Ramos (cell line): ENCODE data around the gene ALPK1.
"Not testable (repeated sequence)": the region's sequence is repeated elsewhere in the genome, so short reads cannot be mapped to it uniquely, and the experiment has no call there.

ENCODE experiments used
- in situ Hi-C: fragments of 300-500 bp; cut with MboI; formaldehyde crosslinking; loops from one replicate; pipeline ENCODE4 v1.14.3; 2022; ENCODE audit warnings: low sequenced_read_pairs; ENCODE audit not compliant: unreplicated experiment

ALPK1 gene

DNA sequence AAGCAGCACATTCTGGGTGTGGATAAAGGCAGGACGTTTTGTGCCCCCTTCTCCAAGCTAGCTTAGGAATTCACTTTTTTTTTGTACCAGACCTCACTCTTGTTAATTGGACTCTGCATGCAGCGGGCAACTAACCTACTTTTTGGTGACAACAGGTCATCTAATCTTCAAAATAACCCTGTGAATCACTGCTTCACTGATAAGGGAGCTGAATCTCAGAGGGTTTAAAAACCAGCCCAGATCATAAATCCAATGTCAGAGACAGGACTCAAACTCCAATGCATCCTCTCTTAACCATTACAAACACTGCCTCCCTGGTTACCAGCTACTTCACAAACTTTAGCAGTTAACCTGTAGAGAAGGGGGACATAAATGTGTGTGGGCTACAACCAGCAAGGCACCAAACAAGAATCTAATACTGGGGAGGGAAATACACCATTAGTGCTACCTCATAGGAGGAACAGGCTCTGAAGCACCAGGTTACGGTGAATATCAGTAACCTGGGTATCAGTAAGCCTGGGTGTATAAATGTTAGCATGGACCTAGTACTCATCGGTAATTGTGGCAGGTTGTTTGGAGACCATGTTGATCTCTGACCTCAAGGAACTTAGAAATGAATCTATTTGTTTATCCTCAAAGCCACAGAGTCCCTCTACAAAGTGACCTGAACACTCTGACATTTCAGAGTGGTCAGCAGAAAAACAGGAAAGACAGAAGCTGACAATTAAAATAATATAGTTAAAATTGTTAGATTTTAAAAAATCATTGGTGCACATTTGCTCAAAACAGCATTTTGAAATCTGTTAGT is 14.1 kb upstream of the ALPK1 start:
- in situ Hi-C loops, result loop anchor here (25.0 kb wide), 1 partner anchor 1279 kb away; no protein-coding TSS in a partner anchor

DNA sequence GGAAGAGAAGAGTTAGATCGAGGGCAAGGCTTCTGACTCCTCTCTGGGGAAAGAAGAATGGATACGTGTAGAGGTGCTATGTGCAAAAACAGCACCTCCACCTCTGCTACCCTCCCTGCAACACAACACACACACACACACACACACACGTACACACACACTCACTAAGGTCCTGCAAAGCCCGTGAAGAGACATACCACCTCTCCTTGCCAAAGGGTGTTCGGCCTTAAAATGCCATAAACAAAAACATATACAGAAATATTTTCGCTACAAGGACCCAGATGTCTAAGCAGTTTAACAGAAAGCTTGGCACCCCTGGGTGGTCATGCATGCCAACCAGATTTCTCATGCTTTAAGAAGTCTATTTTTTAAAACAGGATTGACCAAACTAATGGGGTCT is 13.0 kb upstream of the ALPK1 start:
- in situ Hi-C loops, result loop anchor here (25.0 kb wide), 1 partner anchor 1278 kb away; no protein-coding TSS in a partner anchor

DNA sequence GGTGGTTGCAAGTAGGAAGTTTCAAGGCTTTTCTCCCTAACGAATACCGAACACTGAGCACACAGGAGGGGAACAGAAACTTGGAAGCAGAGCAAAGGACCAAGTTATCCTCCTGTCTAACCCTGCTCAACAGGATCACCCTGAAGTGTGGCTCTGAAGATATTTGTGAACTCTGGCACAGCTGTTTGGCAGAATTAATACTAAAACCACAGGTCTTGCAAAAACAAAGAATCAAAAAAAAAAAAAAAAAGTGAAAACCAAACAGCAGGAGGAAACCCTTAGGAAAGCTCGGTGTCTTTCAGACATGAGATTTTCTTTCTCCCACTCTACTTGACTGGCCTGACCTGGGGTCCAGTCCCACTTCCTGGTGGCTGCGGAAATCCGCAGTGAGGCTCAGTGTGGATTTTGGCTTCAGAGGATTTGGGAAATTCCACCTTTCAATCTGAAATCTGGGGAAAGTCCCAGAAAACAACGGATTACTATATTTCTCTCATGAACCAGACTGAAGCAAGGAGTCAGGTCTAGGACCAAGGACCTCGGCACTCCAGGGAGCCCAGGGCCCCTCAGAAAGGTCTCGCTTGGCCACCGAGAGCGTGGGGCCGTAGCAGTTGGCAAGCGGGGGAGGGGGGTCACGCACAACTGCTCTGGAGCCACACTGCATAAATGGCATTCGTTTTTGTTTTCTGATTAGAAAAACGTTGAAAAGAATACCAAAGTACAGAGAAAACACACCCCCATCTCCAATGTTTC is 12.3 kb upstream of the ALPK1 start:
- in situ Hi-C loops, result loop anchor here (25.0 kb wide), 1 partner anchor 1277 kb away; no protein-coding TSS in a partner anchor

DNA sequence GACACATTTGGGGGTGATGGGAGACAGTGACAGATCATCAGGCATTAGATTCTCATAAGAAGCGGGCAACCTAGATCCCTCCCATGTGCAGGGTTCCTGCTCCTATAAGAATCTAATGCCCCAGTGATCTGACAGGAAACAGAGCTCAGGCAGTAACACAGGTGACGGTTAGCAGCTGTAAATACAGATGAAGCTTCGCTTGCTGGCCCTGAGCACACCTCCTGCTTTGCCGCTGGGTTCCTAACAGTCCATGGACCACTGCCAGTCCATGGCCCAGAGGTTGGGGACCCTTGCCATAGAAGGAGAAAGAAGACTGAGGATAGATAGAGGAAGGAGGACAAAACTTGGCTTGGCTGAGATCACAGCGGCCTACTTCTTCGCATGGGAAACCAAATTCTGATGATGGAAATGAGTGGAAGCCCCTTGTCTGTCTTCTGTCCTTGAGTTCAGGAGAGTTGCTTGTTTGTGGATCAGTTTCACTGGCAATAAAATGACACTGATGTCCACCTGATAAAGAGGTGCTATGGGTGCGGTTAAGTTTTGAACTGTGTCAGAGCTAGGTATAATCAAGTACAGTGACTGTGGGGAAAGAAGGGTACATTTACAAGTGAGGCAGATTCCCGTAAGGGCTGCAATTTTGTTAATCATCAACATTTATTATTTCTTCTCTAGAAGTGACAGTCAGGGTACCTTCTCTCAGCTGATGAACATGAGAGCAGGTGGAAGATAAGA is 9.7 kb upstream of the ALPK1 start:
- in situ Hi-C loops, result loop anchor here (25.0 kb wide), 1 partner anchor 1275 kb away; no protein-coding TSS in a partner anchor

DNA sequence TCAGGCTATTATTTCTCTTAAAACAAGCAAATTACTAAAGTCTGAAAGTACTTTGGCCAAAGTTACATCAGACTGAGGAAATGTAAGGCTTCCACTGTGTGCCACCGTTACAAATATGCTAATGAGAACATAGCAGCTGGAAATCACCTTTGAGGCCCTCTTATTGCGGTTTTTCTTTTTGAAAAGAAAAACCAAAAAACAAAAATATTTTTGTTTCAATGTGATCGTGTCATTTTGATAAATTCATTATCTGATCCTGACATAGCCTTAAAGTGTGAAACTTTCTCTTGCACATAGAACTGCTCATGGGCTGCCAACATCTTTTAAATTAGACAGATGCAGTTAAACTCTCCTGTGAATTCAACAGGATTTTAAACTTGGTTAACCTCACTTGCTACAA is 8.7 kb upstream of the ALPK1 start:
- in situ Hi-C loops, result loop anchor here (25.0 kb wide), 1 partner anchor 1274 kb away; no protein-coding TSS in a partner anchor

DNA sequence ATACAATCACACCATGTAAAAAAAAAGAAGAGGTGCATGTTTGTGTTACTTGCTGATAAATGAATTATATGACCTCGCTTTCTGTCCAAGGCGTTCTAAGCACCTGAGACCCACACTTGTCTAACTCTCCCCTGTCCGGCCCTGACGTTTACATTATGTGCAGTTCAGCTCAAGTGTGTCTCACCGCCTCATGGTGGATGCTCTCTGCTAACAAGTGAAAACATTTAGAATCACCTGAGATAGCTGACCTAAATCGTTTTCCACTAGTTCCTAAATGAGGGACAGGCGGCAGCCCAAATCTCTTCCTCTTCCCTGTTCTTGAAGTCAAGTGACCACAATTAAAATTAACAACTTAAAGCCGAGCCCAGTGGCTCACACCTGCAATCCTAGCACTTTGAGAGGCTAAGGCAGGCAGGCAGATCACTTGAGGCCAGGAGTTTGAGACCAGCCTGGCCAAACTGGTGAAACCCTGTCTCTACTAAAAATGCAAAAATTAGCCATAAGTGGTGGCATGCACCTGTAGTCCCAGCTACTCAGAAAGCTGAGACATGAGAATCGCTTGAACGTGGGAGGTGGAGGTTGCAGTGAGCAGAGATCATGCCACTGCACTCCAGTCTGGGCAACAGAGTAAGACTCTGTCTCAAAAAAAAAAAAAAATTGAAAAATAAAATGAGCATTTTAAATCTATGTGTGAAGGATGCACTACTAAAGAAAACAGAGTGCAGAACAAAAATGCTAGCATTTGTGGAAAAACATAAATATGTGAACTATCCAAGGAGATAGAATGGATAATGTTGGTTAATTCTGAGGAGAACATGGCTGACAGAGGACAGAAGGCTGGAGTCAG is 7.5 kb upstream of the ALPK1 start:
- in situ Hi-C loops, result loop anchor here (25.0 kb wide), 1 partner anchor 1273 kb away; no protein-coding TSS in a partner anchor

DNA sequence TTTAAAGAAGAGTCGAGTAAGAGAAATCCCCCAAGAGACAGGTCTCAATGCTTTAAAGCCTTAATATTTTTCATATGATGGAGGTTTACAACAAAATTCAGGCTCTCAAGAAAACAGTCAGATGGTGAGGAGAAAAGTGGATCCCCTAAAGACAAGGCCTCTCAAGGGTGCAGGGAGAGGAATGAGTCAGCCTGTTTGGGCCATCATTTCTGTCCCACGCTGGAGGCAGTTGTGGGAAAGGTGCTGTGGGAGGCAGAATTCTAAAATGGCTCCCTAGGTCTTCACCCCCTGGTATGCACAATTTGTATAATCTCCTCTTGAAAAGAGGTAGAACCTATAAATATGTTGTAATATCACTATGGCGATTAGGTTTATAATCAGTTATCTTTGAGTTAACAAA is 6.8 kb upstream of the ALPK1 start:
- in situ Hi-C loops, result loop anchor here (25.0 kb wide), 1 partner anchor 1272 kb away; no protein-coding TSS in a partner anchor

DNA sequence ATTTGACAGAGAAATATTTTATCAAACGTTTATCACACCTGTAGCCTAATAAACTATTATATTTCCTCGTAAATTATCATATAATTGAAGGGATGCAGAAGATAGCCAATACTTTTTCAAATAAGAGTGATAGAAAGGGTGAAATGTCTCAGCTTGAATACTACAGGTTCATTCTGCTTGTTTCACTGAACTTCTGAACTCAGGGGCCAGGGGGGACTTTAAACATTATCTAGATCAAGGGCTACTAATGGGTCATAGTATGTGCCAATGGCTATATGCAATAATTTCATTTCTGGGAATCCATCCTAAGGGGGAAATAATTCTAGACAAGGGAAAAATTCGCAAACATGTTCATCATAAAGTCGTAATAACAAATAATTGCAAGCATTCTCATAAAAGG is 2.6 kb downstream of the ALPK1 start:
- in situ Hi-C loops, result loop anchor here (25.0 kb wide), 1 partner anchor 1263 kb away; no protein-coding TSS in a partner anchor

DNA sequence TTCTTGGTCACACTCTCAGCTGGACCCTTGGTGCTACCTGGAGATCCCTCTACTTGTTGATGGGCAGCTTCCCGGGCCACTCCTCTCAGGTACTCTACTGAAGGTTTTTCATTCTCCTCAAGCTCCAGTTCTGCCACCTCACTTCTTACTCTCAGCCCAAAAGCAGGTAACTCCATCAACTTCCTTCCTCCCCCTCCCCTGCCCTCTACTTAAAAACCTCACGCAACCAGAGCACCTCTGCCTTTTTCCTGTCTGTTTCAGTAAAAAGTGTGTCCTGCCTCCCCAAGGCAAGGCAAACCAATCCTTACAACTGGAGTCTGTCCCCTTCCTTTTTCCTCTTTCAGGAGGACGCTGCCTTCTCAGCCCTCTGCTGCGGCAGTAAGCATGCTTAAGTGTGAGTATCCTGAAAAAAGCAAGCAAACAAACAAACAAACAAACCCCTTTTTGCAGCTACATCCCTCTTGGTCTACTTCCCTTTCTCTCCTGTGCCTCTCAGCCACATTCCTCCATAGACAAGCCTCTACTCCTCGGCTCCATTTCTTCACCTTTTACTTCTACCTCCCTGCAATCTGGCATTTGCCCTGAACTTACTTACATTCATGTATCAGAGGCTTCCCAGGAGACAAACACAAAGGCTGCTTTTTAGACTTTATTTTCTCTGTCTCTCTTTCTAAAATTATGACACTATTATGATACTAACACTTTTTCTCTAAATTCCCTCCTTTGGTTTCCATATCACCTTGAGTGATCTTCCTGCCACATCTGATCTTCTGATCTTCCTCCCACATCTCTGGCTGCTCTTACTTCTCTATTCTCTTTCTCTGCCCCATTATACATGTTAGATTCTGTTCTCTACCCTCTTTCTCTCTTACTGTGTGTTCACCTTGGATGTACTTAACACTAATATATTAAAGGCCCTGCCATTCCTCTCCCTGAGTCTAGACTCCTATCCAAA is 5.4 kb downstream of the ALPK1 start:
- in situ Hi-C loops, result no loop called here

DNA sequence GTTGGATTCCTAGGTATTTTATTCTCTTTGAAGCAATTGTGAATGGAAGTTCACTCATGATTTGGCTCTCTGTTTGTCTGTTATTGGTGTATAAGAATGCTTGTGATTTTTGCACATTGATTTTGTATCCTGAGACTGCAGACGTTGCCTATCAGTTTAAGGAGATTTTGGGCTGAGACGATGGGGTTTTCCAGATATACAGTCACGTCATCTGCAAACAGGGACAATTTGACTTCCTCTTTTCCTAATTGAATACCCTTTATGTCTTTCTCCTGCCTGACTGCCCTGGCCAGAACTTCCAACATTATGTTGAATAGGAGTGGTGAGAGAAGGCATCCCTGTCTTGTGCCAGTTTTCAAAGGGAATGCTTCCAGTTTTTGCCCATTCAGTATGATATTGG is 8.3 kb downstream of the ALPK1 start:
- in situ Hi-C loops, result not testable (repeated sequence)

DNA sequence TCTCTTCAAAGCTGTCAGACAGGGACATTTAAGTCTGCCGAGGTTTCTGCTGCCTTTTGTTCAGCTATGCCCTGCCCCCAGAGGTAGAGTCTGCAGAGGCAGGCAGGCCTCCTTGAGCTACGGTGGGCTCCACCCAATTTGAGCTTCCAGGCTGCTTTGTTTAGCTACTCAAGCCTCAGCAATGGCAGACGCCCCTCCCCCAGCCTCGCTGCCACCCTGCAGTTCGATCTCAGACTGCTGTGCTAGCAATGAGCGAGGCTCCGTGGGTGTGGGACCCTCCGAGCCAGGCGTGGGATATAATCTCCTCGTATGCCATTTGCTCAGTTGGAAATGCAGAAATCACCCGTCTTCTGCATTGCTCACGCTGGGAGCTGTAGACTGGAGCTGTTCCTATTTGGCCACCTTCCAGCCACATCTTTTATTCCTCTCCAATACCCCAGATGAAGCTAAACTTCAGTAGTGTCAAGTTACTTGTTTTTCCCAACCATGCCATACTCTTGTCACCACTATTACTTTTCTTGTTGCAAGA is 12.2 kb downstream of the ALPK1 start:
- in situ Hi-C loops, result not testable (repeated sequence)

DNA sequence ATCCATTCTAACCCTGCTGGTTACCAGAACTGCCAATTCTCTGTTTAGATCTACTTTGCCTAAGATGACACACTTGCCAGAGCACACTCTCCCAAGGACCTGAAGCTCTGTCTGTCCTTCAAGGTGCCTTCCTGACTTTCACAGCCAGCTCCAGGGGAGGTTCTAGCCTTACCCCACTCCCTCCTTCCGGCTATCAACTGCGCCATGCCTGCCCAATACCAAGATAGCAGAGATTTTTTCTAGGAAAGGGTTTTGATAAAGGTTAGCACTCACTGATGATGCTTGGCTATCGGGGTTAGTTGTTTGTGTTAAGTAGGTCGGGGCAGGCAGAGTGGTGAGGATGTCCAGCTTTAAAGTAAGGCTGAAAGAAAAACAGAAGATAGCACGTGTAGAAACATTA is 14.3 kb downstream of the ALPK1 start:
- in situ Hi-C loops, result no loop called here

DNA sequence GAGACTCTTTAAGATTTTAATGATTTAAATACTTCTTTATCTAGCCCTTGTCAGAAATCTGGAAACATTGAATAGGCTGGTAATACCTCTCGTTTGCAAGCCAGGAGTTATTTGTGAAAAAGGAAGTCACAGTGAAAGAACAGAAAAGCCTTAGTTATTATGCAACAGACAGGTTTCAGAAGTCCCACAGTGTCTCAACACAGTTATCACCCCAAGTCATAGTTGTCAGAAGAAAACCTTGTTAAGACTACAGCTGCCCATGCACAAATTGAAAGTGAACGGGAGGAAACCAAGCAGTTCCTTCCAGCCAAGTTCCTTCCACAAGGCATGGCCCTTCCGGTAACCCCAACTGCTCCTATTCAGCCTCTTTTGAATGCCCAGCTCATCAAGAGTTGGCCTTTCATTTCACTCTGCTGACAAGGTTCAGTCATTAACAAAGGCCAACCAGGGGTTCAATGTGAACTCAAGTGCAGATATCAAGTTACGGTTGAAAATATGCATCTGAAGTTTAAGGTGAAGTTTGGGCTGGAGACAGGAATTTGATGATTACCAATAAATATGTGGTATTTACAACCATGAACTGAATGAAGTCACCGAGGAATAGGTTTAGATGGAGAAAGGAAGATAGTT is 15.6 kb downstream of the ALPK1 start:
- in situ Hi-C loops, result no loop called here

DNA sequence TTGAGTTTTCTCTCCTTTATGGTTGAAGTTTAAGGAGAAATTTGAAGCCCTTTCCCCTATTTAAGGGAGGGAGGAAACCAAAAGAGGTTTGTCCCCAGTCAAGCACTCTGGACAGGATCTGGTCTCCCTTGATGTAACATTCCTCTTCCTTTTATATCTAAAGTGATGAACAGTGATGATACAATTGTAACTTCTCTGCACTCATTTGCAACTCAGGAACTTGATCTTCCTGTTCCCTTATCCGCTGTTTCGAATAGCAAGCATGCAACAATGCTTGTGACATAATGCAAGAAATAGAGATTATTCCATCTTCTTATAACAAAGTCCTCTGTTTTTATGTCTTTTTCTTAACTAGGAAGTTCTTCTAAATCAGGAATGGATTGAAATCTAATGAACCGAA is 18.3 kb downstream of the ALPK1 start:
- in situ Hi-C loops, result no loop called here

DNA sequence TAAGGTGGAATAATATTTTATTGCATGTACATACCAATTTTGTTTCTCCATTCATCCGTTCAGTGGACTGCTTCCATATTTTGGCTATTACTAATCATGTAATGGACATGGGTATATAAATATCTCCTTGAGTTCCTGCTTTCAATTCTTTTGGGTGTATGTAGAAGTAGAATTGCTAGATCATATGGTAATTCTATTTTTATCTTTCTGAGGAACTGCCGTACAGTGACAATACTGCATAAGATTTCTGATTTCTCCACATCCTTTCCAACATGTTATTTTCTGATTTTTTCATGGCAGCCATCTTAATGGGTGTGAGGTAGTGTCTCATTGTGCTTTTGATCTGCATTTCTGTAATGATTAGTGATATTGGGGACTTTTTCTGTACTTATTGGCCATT is 19.2 kb downstream of the ALPK1 start:
- in situ Hi-C loops, result no loop called here

DNA sequence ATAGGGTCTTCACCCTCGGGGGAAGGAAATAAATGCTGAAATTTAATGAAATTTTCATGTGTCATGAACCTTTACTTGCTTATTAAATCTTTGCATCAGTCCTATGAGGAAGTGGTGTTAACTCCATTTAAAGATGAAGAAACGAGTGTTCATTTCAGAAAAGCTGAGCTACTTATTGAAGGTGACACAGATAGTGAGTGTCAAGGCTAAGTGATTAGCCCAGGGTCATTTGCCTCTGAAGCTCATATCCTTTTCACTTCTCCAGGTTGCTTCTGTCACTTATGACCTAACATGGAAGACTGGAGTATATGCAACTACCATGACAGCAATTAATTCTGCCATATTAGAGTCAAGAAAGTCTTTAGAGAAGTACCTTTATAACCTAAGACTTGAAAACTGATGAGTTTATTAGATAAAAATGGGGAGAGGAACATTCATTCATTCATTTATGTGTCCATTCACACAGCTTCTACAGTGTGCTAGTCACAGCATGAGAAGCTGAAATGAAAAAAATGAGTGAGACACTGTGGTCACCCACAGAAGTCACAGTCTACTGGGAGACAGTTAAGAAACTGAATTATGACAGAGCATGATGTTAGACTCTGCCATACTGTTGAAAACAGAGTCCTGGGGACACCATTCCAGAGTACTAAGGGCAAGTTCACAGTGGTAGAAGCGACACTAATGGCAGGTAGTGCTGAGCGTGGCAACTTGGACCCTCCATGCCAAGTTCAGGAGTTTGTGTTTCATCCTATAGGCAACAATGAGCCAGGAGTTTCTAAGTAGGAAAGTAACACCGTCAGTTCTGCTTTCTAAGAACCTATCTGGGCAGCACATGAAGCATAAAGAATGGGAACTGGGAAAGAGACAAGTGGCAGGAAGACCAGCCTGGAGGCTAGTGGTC is 21.3 kb downstream of the ALPK1 start:
- in situ Hi-C loops, result no loop called here
